HepG2 (cell line): ENCODE measurements around the gene C22orf15. TPM values are rescaled to one million over a fixed set of nuclear protein-coding genes. Genes with fewer than 3 reads are reported as not detected.

Experiments
- ATAD3A ChIP-seq: sonication (generic); formaldehyde crosslinking; IDR thresholded peaks from 2 replicates; pipeline ENCODE4 v1.4.0; 2020; ENCODE audit warnings: missing genetic modification reagents
- CBX2 ChIP-seq, 2 experiments: fragments of 200-600 bp in 1 of 2; sonication (generic); formaldehyde crosslinking in 1 of 2; IDR thresholded peaks; 2 replicates each; pipeline versions ENCODE4 v1.7.0 to v1.8.1; 2018 to 2022; ENCODE audit warnings: low read depth in 2 of 2, low read length in 1 of 2, mild to moderate bottlenecking in 1 of 2, missing genetic modification reagents in 1 of 2
- CBX5 ChIP-seq: sonication (generic); formaldehyde crosslinking; IDR thresholded peaks from 2 replicates; pipeline ENCODE4 v1.4.0; 2020; ENCODE audit warnings: missing genetic modification reagents, borderline replicate concordance
- ELF4 ChIP-seq: sonication (generic); formaldehyde crosslinking; IDR thresholded peaks from 2 replicates; pipeline ENCODE4 v1.5.0; 2020; ENCODE audit warnings: missing genetic modification reagents, mild to moderate bottlenecking, moderate library complexity, borderline replicate concordance
- HNRNPLL ChIP-seq: fragments of 200-400 bp; formaldehyde crosslinking; IDR thresholded peaks from 2 replicates; pipeline ENCODE4 v1.6.1; 2017; ENCODE audit warnings: mild to moderate bottlenecking, low read depth, low read length; ENCODE audit not compliant: poor library complexity, severe bottlenecking
- KDM2A ChIP-seq: sonication (generic); formaldehyde crosslinking; IDR thresholded peaks from 2 replicates; pipeline ENCODE4 v1.4.0; 2020; ENCODE audit warnings: low read depth, missing genetic modification reagents, borderline replicate concordance
- MAFG ChIP-seq: sonication (generic); formaldehyde crosslinking; IDR thresholded peaks from 2 replicates; pipeline ENCODE4 v1.5.1; 2020; ENCODE audit warnings: mild to moderate bottlenecking, missing genetic modification reagents
- REXO4 ChIP-seq: sonication (generic); formaldehyde crosslinking; IDR thresholded peaks from 2 replicates; pipeline ENCODE4 v1.8.0; 2022; ENCODE audit warnings: missing genetic modification reagents, mild to moderate bottlenecking, borderline replicate concordance
- SP140L ChIP-seq: sonication (generic); formaldehyde crosslinking; IDR thresholded peaks from 2 replicates; pipeline ENCODE4 v1.4.0; 2020; ENCODE audit warnings: missing genetic modification reagents, borderline replicate concordance
- TP53 ChIP-seq: sonication (generic); formaldehyde crosslinking; conservative IDR thresholded peaks from 2 replicates; pipeline ENCODE4 v1.4.0; 2020; ENCODE audit warnings: missing genetic modification reagents
- ZBTB38 ChIP-seq: sonication (generic); formaldehyde crosslinking; IDR thresholded peaks from 2 replicates; pipeline ENCODE4 v1.5.1; 2020; ENCODE audit warnings: mild to moderate bottlenecking, missing genetic modification reagents
- ZNF136 ChIP-seq: sonication (generic); formaldehyde crosslinking; IDR thresholded peaks from 2 replicates; pipeline ENCODE4 v1.8.1; 2022; ENCODE audit warnings: low read depth, mild to moderate bottlenecking, moderate library complexity, missing genetic modification reagents
- ZNF20 ChIP-seq: sonication (generic); formaldehyde crosslinking; IDR thresholded peaks from 2 replicates; pipeline ENCODE4 v1.4.0; 2020; ENCODE audit warnings: mild to moderate bottlenecking, moderate library complexity, missing genetic modification reagents
- ZNF558 ChIP-seq: sonication (generic); formaldehyde crosslinking; IDR thresholded peaks from 2 replicates; pipeline ENCODE4 v1.9.0; 2022; ENCODE audit warnings: mild to moderate bottlenecking, missing genetic modification reagents, borderline replicate concordance
- ZNF619 ChIP-seq: sonication (generic); formaldehyde crosslinking; IDR thresholded peaks from 2 replicates; pipeline ENCODE4 v1.4.0; 2020; ENCODE audit warnings: mild to moderate bottlenecking, missing genetic modification reagents
- ZNF644 ChIP-seq: IDR thresholded peaks from 2 replicates; pipeline ENCODE4 v1.6.1; 2016; ENCODE audit warnings: low read depth
- ZNF652 ChIP-seq: IDR thresholded peaks from 2 replicates; pipeline ENCODE4 v1.6.1; 2016; ENCODE audit warnings: low read depth, borderline replicate concordance
- ZNF782 ChIP-seq: sonication (generic); formaldehyde crosslinking; IDR thresholded peaks from 2 replicates; pipeline ENCODE4 v1.4.0; 2020; ENCODE audit warnings: missing genetic modification reagents, mild to moderate bottlenecking, borderline replicate concordance
- polyA plus RNA-seq, 8 experiments: library from polyadenylated mRNA; depleted of rRNA in 3 of 8; stranded (reverse) in 7 of 8; unstranded in 1 of 8; fragments of >200 nt; fragmentation: Illumina TruSeq in 4 of 8; extraction: Trizol in 4 of 8; gene quantifications; 2 replicates each; pipeline versions ENCODE4 v1.2.1 to v1.2.3, GENCODE V29; 2011 to 2016; ENCODE audit warnings: low read depth in 4 of 8, missing spikeins in 1 of 8, mixed read lengths in 1 of 8; ENCODE audit not compliant: insufficient read depth in 1 of 8
- total RNA-seq, 5 experiments: library from RNA; depleted of rRNA; stranded (reverse); fragments of >200 nt; fragmentation: Illumina TruSeq; extraction: Trizol; gene quantifications; 2 replicates each; pipeline ENCODE4 v1.2.3, GENCODE V29; 2016; ENCODE audit warnings: low read depth in 1 of 5
- TF ChIP-seq, protein P1 (sequence below): sonication (generic); formaldehyde crosslinking; IDR thresholded peaks from 2 replicates; pipeline ENCODE4 v1.8.0; 2022; ENCODE audit warnings: mild to moderate bottlenecking, missing genetic modification reagents; ENCODE audit not compliant: insufficient replicate concordance
- TF ChIP-seq, protein P2 (sequence below): IDR thresholded peaks from 2 replicates; pipeline ENCODE4 v1.6.1; 2016; ENCODE audit warnings: mild to moderate bottlenecking, missing biosample characterization, missing genetic modification reagents
- TF ChIP-seq, protein P3 (sequence below): sonication (generic); formaldehyde crosslinking; IDR thresholded peaks from 2 replicates; pipeline ENCODE4 v1.5.1; 2020; ENCODE audit warnings: mild to moderate bottlenecking, missing genetic modification reagents
- TF ChIP-seq, protein P4 (sequence below): sonication (generic); formaldehyde crosslinking; IDR thresholded peaks from 2 replicates; pipeline ENCODE4 v1.9.0; 2021; ENCODE audit warnings: missing genetic modification reagents, borderline replicate concordance

Gene C22orf15
- total and polyA plus RNA-seq, 2 of the 13 experiments (the other 11 are each of a cell fraction or from before 2014, with no cell fraction given): not detected

DNA sequence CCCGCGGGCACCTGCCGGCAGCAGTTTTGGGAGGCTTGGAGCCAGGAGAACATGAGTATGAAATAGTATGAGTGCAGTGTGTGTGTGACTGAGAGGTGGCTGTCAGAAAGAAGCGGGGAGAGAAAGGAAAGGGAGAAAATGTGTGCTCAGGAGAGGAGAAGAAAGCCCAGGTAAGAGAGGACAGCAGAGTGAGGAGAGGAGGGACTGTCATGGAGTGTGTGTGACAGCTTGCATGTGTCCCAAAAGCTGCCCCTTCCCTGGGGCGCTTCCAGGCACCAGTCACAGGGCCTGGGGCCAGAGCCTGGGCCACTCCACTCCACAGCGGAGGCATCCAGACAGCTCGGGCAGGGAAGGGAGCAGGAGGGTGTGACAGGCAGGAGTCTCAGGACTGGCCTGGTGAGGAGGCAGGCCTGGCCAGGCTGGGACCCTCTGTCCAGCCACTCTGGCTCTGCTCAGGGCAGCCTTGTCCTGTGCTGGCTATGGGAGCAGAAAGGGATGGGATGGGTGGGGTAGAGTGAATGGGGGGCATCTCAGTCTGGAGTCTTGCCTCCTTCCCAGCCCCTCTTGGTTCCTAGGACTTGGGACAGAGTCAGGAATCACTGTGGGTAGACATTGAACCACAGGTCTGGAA lies 10.8 kb downstream of the C22orf15 start (continued):
- TF ChIP-seq ELF4 (no peak), SP140L (no peak), ZBTB38 (CRISPR knock-in tag) (0 out of 2 replicates have a peak, but pooled peaks have one; percentile 7), REXO4 (CRISPR knock-in tag) (no peak), KDM2A (CRISPR knock-in tag) (peak; percentile 3; the same call in 1 of the 2 replicates), TP53 (CRISPR knock-in tag) (no peak), ZNF558 (CRISPR knock-in tag) (no peak), HNRNPLL (no peak), MAFG (CRISPR knock-in tag) (no peak), ZNF619 (CRISPR knock-in tag) (peak; percentile 50; the same call in 1 of the 2 replicates), ZNF782 (CRISPR knock-in tag) (0 out of 2 replicates have a peak, but pooled peaks have one; percentile 7), ZNF20 (no peak), ZNF136 (CRISPR knock-in tag) (no peak), ZNF644 (no peak), ATAD3A (no peak), CBX5 (CRISPR knock-in tag) (0 out of 2 replicates have a peak, but pooled peaks have one; percentile 11), CBX2 (IDR thresholded peaks at IDR 0.05; ENCODE audit: low read depth, low read length) (no peak), CBX2 (CRISPR knock-in tag; IDR thresholded peaks at IDR 0.05; ENCODE audit: low read depth) (no peak), ZNF652 (CRISPR knock-in tag) (no peak)
- TF ChIP-seq, protein P1, sequence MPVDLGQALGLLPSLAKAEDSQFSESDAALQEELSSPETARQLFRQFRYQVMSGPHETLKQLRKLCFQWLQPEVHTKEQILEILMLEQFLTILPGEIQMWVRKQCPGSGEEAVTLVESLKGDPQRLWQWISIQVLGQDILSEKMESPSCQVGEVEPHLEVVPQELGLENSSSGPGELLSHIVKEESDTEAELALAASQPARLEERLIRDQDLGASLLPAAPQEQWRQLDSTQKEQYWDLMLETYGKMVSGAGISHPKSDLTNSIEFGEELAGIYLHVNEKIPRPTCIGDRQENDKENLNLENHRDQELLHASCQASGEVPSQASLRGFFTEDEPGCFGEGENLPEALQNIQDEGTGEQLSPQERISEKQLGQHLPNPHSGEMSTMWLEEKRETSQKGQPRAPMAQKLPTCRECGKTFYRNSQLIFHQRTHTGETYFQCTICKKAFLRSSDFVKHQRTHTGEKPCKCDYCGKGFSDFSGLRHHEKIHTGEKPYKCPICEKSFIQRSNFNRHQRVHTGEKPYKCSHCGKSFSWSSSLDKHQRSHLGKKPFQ (CRISPR knock-in tag): no peak
- TF ChIP-seq, protein P2, sequence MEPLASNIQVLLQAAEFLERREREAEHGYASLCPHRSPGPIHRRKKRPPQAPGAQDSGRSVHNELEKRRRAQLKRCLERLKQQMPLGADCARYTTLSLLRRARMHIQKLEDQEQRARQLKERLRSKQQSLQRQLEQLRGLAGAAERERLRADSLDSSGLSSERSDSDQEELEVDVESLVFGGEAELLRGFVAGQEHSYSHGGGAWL (CRISPR knock-in tag): 0 out of 2 replicates have a peak, but pooled peaks have one; percentile 7
- TF ChIP-seq, protein P3, sequence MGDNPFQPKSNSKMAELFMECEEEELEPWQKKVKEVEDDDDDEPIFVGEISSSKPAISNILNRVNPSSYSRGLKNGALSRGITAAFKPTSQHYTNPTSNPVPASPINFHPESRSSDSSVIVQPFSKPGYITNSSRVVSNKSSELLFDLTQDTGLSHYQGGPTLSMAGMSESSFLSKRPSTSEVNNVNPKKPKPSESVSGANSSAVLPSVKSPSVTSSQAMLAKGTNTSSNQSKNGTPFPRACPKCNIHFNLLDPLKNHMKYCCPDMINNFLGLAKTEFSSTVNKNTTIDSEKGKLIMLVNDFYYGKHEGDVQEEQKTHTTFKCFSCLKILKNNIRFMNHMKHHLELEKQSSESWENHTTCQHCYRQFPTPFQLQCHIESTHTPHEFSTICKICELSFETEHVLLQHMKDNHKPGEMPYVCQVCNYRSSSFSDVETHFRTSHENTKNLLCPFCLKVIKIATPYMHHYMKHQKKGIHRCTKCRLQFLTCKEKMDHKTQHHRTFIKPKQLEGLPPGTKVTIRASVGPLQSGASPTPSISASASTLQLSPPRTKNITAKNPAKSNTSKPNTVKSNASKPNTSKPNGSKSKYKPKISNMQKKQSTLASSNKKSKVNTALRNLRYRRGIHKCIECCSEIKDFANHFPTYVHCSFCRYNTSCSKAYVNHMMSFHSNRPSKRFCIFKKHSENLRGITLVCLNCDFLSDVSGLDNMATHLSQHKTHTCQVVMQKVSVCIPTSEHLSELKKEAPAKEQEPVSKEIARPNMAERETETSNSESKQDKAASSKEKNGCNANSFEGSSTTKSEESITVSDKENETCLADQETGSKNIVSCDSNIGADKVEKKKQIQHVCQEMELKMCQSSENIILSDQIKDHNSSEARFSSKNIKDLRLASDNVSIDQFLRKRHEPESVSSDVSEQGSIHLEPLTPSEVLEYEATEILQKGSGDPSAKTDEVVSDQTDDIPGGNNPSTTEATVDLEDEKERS: 0 out of 2 replicates have a peak, but pooled peaks have one; percentile 11
- TF ChIP-seq, protein P4, sequence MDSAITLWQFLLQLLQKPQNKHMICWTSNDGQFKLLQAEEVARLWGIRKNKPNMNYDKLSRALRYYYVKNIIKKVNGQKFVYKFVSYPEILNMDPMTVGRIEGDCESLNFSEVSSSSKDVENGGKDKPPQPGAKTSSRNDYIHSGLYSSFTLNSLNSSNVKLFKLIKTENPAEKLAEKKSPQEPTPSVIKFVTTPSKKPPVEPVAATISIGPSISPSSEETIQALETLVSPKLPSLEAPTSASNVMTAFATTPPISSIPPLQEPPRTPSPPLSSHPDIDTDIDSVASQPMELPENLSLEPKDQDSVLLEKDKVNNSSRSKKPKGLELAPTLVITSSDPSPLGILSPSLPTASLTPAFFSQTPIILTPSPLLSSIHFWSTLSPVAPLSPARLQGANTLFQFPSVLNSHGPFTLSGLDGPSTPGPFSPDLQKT (CRISPR knock-in tag): no peak
